Measurements from ENCODE around the gene SLC8B1.

GRCh38 chr12:113276306-113276705, 58.6 kb downstream of the SLC8B1 start:
- no peak for TF ChIP-seq CTCF (IDR thresholded peaks at IDR 0.05; ENCODE audit: low read length)
- no peak for TF ChIP-seq EZH2 (IDR thresholded peaks at IDR 0.05; ENCODE audit: borderline replicate concordance, low read length)
